HepG2 (cell line): Measurements from ENCODE around the gene PET100. TPM values are rescaled to one million over a fixed set of nuclear protein-coding genes. Genes with fewer than 3 reads are reported as not detected.

Experiments
- ATAC-seq: fragments of 200-7000 bp; cut with Tn5 transposase; 3 replicates; pipeline ENCODE4 v1.9.1; 2020; ENCODE audit warnings: mild to moderate bottlenecking, moderate library complexity
- BruUV-seq: library from RNA; stranded (reverse); fragments of 400-500 nt; replicated peaks from 2 replicates; lab custom pipeline; 2021; lab: Mats Ljungman, UMichigan
- CTCF ChIA-PET: fragments of 300-600 bp; formaldehyde crosslinking; extraction: SDS; loops from one replicate; lab custom pipeline; 2021; ENCODE audit warnings: low total read pairs, inconsistent platforms, low intra/inter-chr PET ratio; lab: Yijun Ruan, JAX
- POLR2A ChIA-PET: fragments of 350-600 bp; sonication (Branson Sonifier 250); formaldehyde crosslinking; loops from one replicate; lab custom pipeline; 2020; ENCODE audit warnings: antibody characterized with exemption, inconsistent platforms; lab: Yijun Ruan, JAX
- DNase-seq: peaks from one replicate; pipeline ENCODE4 v3.0.0-alpha.2; 2015; ENCODE audit warnings: low spot score
- FAIRE-seq: peaks from 3 replicates; lab custom pipeline; 2011; peaks lifted over from hg19 to GRCh38; lab: Jason Lieb, UNC
- H2AFZ ChIP-seq: one replicate; pipeline ENCODE4 v1.6.1; 2011; ENCODE audit warnings: low read length, inconsistent platforms
- H3K27ac ChIP-seq: fragments of 300-600 bp; 3 replicates; pipeline ENCODE4 v1.8.0; 2011; ENCODE audit warnings: mixed run types, mild to moderate bottlenecking, mixed read lengths, low read length, inconsistent platforms; ENCODE audit not compliant: insufficient read depth; ENCODE audit errors: extremely low read length
- H3K27me3 ChIP-seq, 2 experiments: fragments of 200-600 bp in 1 of 2; 2 replicates in 1 of 2; 3 replicates in 1 of 2; pipeline versions ENCODE4 v1.6.0 to v1.8.0; 2011; ENCODE audit warnings: low read length in 2 of 2, mild to moderate bottlenecking in 2 of 2, moderate library complexity in 2 of 2, inconsistent platforms in 1 of 2; ENCODE audit not compliant: insufficient read depth in 2 of 2, control insufficient read depth in 1 of 2
- H3K36me3 ChIP-seq, 2 experiments: fragments of 200-600 bp in 1 of 2; replicated peaks in 1 of 2; 2 replicates in 1 of 2; 3 replicates in 1 of 2; pipeline versions ENCODE4 v1.5.1 to v1.8.0; 2011; ENCODE audit warnings: low read length in 2 of 2, inconsistent platforms in 1 of 2; ENCODE audit not compliant: insufficient read depth in 2 of 2, control insufficient read depth in 1 of 2
- H3K4me1 ChIP-seq: 2 replicates; pipeline ENCODE4 v1.5.1; 2012; ENCODE audit warnings: low read length, inconsistent platforms; ENCODE audit not compliant: insufficient read depth
- H3K4me2 ChIP-seq: 2 replicates; pipeline ENCODE4 v1.6.0; 2011; ENCODE audit warnings: low read depth, low read length, inconsistent platforms
- H3K4me3 ChIP-seq, 3 experiments: fragments of 200-600 bp in 1 of 3; sonication (generic), shearing (Covaris generic) in 1 of 3; replicated peaks in 1 of 3; 2 replicates each; pipeline ENCODE4 v1.5.1; 2011 to 2016; ENCODE audit warnings: low read length in 3 of 3, inconsistent platforms in 2 of 3, low read depth in 2 of 3, mild to moderate bottlenecking in 2 of 3, control low read depth in 1 of 3, mixed read lengths in 1 of 3; ENCODE audit not compliant: insufficient read depth in 1 of 3
- H3K79me2 ChIP-seq: one replicate; pipeline ENCODE4 v1.6.1; 2011; ENCODE audit warnings: low read length, inconsistent platforms; ENCODE audit not compliant: insufficient read depth
- H3K9ac ChIP-seq: 2 replicates; pipeline ENCODE4 v1.6.0; 2011; ENCODE audit warnings: mild to moderate bottlenecking, low read depth, low read length, inconsistent platforms; ENCODE audit not compliant: insufficient read depth
- H3K9me3 ChIP-seq: 2 replicates; pipeline ENCODE4 v1.5.1; 2012; ENCODE audit warnings: mild to moderate bottlenecking, low read length
- H4K20me1 ChIP-seq: 2 replicates; pipeline ENCODE4 v1.6.0; 2011; ENCODE audit warnings: inconsistent platforms, mild to moderate bottlenecking, low read length, moderate library complexity; ENCODE audit not compliant: insufficient read depth
- KDM6A ChIP-seq: IDR thresholded peaks from 2 replicates; pipeline ENCODE4 v1.6.1; 2016; ENCODE audit warnings: low read depth
- SIX4 ChIP-seq: sonication (generic); formaldehyde crosslinking; IDR thresholded peaks from 2 replicates; pipeline ENCODE4 v1.4.0; 2020; ENCODE audit warnings: missing genetic modification reagents
- SOX13 ChIP-seq, 3 experiments: fragments of 450-650 bp in 1 of 3; sonication (generic) in 1 of 3; formaldehyde crosslinking in 1 of 3; IDR thresholded peaks in 2 of 3; conservative IDR thresholded peaks in 1 of 3; 2 replicates each; pipeline versions ENCODE4 v1.5.0 to v1.6.1; 2016 to 2020; ENCODE audit warnings: antibody characterized with exemption in 1 of 3, mild to moderate bottlenecking in 1 of 3, missing compliant biosample characterization in 1 of 3, missing genetic modification reagents in 1 of 3, moderate library complexity in 1 of 3
- ZNF484 ChIP-seq: sonication (generic); formaldehyde crosslinking; IDR thresholded peaks from 2 replicates; pipeline ENCODE4 v1.5.1; 2020; ENCODE audit warnings: mild to moderate bottlenecking, low read depth, missing genetic modification reagents, borderline replicate concordance
- WGBS: methylation state at CpG from one replicate; pipeline ENCODE4 v1.1.6; 2017; ENCODE audit warnings: low lambda C conversion rate; 5-methylcytosine and 5-hydroxymethylcytosine counted together
- in situ Hi-C: cut with HindIII; loops from 2 replicates; pipeline ENCODE4 v1.10.0; 2017; ENCODE audit warnings: low pct_unique_long_range_greater_than_20kb; ENCODE audit not compliant: extremely low pct_ligation_motif_present
- intact Hi-C: fragments of 100-400 bp; cut with micrococcal nuclease; formaldehyde crosslinking; loops from one replicate; pipeline ENCODE4 v1.10.0; 2022; ENCODE audit not compliant: unreplicated experiment
- polyA plus RNA-seq, 8 experiments: library from polyadenylated mRNA; depleted of rRNA in 3 of 8; stranded (reverse) in 7 of 8; unstranded in 1 of 8; fragments of >200 nt; fragmentation: Illumina TruSeq in 4 of 8; extraction: Trizol in 4 of 8; gene quantifications; 2 replicates each; pipeline versions ENCODE4 v1.2.1 to v1.2.3, GENCODE V29; 2011 to 2016; ENCODE audit warnings: low read depth in 4 of 8, missing spikeins in 1 of 8, mixed read lengths in 1 of 8; ENCODE audit not compliant: insufficient read depth in 1 of 8
- total RNA-seq, 5 experiments: library from RNA; depleted of rRNA; stranded (reverse); fragments of >200 nt; fragmentation: Illumina TruSeq; extraction: Trizol; gene quantifications; 2 replicates each; pipeline ENCODE4 v1.2.3, GENCODE V29; 2016; ENCODE audit warnings: low read depth in 1 of 5
- TF ChIP-seq, protein P1 (sequence below): sonication (generic); formaldehyde crosslinking; IDR thresholded peaks from 2 replicates; pipeline ENCODE4 v1.4.0; 2020; ENCODE audit warnings: mild to moderate bottlenecking, missing genetic modification reagents
- TF ChIP-seq, protein P2 (sequence below): sonication (generic); formaldehyde crosslinking; IDR thresholded peaks from 2 replicates; pipeline ENCODE4 v1.4.0; 2020; ENCODE audit warnings: missing genetic modification reagents, borderline replicate concordance
- TF ChIP-seq, protein P3 (sequence below): sonication (generic); formaldehyde crosslinking; IDR thresholded peaks from 2 replicates; pipeline ENCODE4 v1.8.1; 2023; ENCODE audit warnings: mild to moderate bottlenecking, missing genetic modification reagents, borderline replicate concordance
- TF ChIP-seq, protein P4 (sequence below): sonication (generic); formaldehyde crosslinking; IDR thresholded peaks from 2 replicates; pipeline ENCODE4 v1.8.0; 2022; ENCODE audit warnings: mild to moderate bottlenecking, missing genetic modification reagents, borderline replicate concordance
- TF ChIP-seq, protein P5 (sequence below): sonication (generic); formaldehyde crosslinking; IDR thresholded peaks from 2 replicates; pipeline ENCODE4 v1.5.1; 2020; ENCODE audit warnings: mild to moderate bottlenecking, moderate library complexity, missing genetic modification reagents

Gene PET100
- total and polyA plus RNA-seq, 2 of the 13 experiments (the other 11 are each of a cell fraction or from before 2014, with no cell fraction given), result 22.3 to 66.5 TPM

DNA sequence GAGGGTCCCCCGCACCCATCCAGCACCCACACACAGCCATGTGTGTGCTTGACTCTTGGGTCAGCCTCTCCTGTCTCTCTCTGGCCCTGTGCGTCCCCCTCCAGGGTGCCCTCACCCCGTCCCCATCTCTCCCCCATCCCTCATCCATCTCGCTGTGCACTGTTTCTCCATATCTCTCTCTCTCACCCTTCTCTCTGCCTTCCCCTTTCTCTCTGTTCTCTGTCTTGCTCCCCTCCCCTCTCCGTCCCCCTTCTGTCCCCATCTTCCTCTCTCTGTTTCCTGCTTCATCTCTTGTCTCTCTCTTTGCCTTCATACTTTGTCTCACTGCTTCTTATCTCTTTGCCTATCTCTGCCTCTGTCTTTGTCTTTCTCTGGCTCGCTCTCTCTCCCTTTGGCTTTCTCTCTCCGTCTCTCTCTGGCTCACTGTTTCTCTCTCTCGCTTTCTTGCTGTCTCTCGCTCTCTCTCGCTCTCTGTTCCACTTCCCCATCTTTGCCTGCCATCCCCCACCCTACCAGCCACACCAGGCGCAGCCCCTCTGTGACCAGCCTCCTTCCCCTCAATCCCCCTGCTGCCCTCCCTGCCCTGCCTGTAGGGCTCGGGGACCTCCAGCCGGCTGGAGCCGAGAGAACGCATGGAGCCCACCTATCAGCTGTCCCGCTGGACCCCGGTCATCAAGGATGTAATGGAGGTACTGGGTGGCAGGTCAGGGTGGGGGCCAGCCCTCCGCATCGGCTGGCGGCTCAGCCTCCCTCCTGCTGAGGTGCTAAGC lies 16.2 kb downstream of the PET100 start:
- no peaks in the 10 kb centered on the region for H4K20me1 ChIP-seq
- H3K4me2 ChIP-seq, result no peak overlapping the region
- H2AFZ ChIP-seq, result no peak overlapping the region
- no peaks in the 10 kb centered on the region for H3K27me3 ChIP-seq
- ChIA-PET CTCF (no interaction called here), POLR2A (no interaction called here)
- no peak overlapping the region for H3K27ac ChIP-seq
- no peak overlapping the region for H3K4me3 ChIP-seq
- in situ Hi-C loops, result no loop called here
- H3K9ac ChIP-seq, result no peak overlapping the region
- H3K36me3 ChIP-seq, result no peaks in the 10 kb centered on the region
- FAIRE-seq, result no peak
- H3K9me3 ChIP-seq, result no peaks in the 10 kb centered on the region
- ATAC-seq, result no peak
- no peaks in the 10 kb centered on the region for H3K79me2 ChIP-seq
- H3K4me1 ChIP-seq, result no peaks in the 10 kb centered on the region
- no TSS peak for BruUV-seq
- intact Hi-C loops, result no loop called here
- 94% methylated on average over 15 of the region's 20 CpGs for WGBS
- DNase-seq, result no peak
- no peak for TF ChIP-seq SIX4 (CRISPR knock-in tag)
- TF ChIP-seq, protein P1, sequence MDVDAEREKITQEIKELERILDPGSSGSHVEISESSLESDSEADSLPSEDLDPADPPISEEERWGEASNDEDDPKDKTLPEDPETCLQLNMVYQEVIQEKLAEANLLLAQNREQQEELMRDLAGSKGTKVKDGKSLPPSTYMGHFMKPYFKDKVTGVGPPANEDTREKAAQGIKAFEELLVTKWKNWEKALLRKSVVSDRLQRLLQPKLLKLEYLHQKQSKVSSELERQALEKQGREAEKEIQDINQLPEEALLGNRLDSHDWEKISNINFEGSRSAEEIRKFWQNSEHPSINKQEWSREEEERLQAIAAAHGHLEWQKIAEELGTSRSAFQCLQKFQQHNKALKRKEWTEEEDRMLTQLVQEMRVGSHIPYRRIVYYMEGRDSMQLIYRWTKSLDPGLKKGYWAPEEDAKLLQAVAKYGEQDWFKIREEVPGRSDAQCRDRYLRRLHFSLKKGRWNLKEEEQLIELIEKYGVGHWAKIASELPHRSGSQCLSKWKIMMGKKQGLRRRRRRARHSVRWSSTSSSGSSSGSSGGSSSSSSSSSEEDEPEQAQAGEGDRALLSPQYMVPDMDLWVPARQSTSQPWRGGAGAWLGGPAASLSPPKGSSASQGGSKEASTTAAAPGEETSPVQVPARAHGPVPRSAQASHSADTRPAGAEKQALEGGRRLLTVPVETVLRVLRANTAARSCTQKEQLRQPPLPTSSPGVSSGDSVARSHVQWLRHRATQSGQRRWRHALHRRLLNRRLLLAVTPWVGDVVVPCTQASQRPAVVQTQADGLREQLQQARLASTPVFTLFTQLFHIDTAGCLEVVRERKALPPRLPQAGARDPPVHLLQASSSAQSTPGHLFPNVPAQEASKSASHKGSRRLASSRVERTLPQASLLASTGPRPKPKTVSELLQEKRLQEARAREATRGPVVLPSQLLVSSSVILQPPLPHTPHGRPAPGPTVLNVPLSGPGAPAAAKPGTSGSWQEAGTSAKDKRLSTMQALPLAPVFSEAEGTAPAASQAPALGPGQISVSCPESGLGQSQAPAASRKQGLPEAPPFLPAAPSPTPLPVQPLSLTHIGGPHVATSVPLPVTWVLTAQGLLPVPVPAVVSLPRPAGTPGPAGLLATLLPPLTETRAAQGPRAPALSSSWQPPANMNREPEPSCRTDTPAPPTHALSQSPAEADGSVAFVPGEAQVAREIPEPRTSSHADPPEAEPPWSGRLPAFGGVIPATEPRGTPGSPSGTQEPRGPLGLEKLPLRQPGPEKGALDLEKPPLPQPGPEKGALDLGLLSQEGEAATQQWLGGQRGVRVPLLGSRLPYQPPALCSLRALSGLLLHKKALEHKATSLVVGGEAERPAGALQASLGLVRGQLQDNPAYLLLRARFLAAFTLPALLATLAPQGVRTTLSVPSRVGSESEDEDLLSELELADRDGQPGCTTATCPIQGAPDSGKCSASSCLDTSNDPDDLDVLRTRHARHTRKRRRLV (CRISPR knock-in tag), result no peak
- TF ChIP-seq, protein P2, sequence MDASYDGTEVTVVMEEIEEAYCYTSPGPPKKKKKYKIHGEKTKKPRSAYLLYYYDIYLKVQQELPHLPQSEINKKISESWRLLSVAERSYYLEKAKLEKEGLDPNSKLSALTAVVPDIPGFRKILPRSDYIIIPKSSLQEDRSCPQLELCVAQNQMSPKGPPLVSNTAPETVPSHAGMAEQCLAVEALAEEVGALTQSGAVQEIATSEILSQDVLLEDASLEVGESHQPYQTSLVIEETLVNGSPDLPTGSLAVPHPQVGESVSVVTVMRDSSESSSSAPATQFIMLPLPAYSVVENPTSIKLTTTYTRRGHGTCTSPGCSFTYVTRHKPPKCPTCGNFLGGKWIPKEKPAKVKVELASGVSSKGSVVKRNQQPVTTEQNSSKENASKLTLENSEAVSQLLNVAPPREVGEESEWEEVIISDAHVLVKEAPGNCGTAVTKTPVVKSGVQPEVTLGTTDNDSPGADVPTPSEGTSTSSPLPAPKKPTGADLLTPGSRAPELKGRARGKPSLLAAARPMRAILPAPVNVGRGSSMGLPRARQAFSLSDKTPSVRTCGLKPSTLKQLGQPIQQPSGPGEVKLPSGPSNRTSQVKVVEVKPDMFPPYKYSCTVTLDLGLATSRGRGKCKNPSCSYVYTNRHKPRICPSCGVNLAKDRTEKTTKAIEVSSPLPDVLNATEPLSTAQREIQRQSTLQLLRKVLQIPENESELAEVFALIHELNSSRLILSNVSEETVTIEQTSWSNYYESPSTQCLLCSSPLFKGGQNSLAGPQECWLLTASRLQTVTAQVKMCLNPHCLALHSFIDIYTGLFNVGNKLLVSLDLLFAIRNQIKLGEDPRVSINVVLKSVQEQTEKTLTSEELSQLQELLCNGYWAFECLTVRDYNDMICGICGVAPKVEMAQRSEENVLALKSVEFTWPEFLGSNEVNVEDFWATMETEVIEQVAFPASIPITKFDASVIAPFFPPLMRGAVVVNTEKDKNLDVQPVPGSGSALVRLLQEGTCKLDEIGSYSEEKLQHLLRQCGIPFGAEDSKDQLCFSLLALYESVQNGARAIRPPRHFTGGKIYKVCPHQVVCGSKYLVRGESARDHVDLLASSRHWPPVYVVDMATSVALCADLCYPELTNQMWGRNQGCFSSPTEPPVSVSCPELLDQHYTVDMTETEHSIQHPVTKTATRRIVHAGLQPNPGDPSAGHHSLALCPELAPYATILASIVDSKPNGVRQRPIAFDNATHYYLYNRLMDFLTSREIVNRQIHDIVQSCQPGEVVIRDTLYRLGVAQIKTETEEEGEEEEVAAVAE (CRISPR knock-in tag), result no peak
- TF ChIP-seq ZNF484 (CRISPR knock-in tag), result no peak
- TF ChIP-seq, protein P3, sequence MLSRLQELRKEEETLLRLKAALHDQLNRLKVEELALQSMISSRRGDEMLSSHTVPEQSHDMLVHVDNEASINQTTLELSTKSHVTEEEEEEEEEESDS, result no peak
- TF ChIP-seq, protein P4, sequence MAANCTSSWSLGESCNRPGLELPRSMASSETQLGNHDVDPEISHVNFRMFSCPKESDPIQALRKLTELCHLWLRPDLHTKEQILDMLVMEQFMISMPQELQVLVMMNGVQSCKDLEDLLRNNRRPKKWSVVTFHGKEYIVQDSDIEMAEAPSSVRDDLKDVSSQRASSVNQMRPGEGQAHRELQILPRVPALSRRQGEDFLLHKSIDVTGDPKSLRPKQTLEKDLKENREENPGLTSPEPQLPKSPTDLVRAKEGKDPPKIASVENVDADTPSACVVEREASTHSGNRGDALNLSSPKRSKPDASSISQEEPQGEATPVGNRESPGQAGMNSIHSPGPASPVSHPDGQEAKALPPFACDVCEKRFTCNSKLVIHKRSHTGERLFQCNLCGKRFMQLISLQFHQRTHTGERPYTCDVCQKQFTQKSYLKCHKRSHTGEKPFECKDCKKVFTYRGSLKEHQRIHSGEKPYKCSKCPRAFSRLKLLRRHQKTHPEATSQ (CRISPR knock-in tag), result no peak
- no peak for TF ChIP-seq SOX13 (IDR thresholded peaks at IDR 0.05)
- no peak for TF ChIP-seq SOX13 (CRISPR knock-in tag; conservative IDR thresholded peaks at IDR 0.05 in 1 of 2, IDR thresholded peaks at IDR 0.05 in 1 of 2)
- TF ChIP-seq, protein P5, sequence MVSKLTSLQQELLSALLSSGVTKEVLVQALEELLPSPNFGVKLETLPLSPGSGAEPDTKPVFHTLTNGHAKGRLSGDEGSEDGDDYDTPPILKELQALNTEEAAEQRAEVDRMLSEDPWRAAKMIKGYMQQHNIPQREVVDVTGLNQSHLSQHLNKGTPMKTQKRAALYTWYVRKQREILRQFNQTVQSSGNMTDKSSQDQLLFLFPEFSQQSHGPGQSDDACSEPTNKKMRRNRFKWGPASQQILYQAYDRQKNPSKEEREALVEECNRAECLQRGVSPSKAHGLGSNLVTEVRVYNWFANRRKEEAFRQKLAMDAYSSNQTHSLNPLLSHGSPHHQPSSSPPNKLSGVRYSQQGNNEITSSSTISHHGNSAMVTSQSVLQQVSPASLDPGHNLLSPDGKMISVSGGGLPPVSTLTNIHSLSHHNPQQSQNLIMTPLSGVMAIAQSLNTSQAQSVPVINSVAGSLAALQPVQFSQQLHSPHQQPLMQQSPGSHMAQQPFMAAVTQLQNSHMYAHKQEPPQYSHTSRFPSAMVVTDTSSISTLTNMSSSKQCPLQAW (CRISPR knock-in tag), result no peak
- TF ChIP-seq KDM6A (CRISPR knock-in tag), result no peak
